ENCODE measurements around the gene AHCTF1. TPM values are rescaled to one million over a fixed set of nuclear protein-coding genes. Genes with fewer than 3 reads are reported as not detected.
"Not testable (repeated sequence)": the region's sequence is repeated elsewhere in the genome, so short reads cannot be mapped to it uniquely, and the experiment has no call there.

AHCTF1 gene
- total RNA-seq, 2 experiments from 2014 or later, result 35.8 to 36.6 TPM

DNA sequence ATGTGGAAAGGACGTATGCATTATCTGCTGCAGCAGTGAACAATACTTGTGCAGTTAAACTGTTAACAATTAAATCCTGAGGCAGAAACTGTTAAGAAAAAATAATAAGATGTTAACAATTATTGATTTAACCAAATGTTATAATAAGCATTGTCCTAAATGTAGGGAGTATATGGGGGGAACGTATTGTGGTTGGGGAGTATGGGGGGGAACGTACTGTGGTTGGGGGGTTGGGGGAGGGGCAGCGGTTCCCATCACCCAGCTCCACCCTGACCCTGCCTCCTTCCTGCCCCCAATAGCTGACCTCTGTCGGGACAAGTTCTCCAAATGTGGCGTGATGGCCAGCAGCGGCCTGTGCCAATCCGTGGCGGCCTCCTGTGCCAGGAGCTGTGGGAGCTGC lies 114.0 kb downstream of the AHCTF1 start:
- H3K36me3 Mint-ChIP-seq; DNase-seq; H3K27ac Mint-ChIP-seq; ATAC-seq (ENCODE audit: low read depth); H3K4me3 Mint-ChIP-seq; POLR2A ChIA-PET: not testable (repeated sequence)
- peaks cover 20% of the 10 kb centered on the region for H3K27me3 Mint-ChIP-seq
- peaks cover 14% of the 10 kb centered on the region for H3K4me1 Mint-ChIP-seq
- H3K9me3 Mint-ChIP-seq, result peaks cover 13% of the 10 kb centered on the region

DNA sequence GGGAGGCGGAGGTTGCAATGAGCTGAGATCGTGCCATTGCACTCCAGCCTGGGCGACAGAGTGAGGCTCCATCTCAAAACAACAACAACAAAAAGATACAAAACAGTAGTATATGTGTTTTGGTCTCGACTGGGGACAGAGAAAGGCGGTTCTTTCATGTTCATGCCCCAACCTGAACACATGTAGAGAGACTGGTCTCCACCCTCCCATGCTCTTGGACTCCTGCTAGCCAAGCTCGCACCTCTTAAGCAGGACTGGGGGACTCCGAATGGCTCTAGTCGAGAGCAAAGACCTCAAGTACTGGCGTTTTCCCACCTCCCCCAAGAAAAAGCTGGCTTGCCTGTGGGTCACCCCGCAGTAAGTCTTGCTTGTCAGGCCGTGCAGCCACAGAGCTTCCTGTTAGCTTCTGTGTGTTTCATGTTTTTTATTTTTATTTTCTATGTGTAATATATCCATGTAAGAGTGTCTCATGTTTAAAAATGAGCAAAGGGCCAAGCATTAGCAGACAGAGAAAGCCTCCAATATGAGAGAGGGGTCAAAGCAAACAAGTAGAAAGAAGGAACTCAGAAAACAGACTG lies 116.0 kb downstream of the AHCTF1 start:
- ATAC-seq (ENCODE audit: low read depth), result no peak
- Mint-ChIP-seq H3K27ac (no peak overlapping the region), H3K4me3 (no peak overlapping the region)

DNA sequence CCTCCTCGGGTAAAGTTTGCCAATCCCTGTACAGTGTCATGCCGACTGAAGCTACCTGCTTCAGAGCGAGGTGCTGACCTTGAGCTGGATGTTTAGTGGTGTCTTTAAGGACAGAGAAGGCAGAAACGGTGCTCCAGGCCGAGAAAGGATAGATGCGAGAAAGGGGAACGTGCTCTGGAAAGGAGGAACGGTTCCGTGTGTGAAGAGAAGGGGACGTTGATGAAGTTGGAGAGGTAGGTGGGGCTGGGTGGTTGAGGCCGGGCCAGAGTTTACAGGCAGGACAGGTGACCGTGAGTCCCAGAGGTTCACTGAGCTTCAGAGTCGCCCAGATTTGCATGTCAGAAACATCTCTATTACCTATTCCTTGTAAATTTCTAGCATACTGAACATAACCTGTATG lies 116.9 kb downstream of the AHCTF1 start:
- Mint-ChIP-seq H3K27ac (no peak overlapping the region), H3K27me3 (peaks cover 19% of the 10 kb centered on the region), H3K36me3 (peaks cover 2% of the 10 kb centered on the region), H3K4me3 (no peak overlapping the region), H3K9me3 (peaks cover 12% of the 10 kb centered on the region), H3K4me1 (peaks cover 2% of the 10 kb centered on the region)
- POLR2A ChIA-PET, result no interaction called here
- DNase-seq (no peak), ATAC-seq (ENCODE audit: low read depth) (no peak)

More for the DNA sequence above, 116.0 kb downstream of the AHCTF1 start:
- H3K27me3 Mint-ChIP-seq, result peaks cover 19% of the 10 kb centered on the region
- POLR2A ChIA-PET, result no interaction called here
- no peak for DNase-seq
- peaks cover 13% of the 10 kb centered on the region for H3K9me3 Mint-ChIP-seq
- H3K36me3 Mint-ChIP-seq, result peaks cover 2% of the 10 kb centered on the region
- peaks cover 4% of the 10 kb centered on the region for H3K4me1 Mint-ChIP-seq

DNA sequence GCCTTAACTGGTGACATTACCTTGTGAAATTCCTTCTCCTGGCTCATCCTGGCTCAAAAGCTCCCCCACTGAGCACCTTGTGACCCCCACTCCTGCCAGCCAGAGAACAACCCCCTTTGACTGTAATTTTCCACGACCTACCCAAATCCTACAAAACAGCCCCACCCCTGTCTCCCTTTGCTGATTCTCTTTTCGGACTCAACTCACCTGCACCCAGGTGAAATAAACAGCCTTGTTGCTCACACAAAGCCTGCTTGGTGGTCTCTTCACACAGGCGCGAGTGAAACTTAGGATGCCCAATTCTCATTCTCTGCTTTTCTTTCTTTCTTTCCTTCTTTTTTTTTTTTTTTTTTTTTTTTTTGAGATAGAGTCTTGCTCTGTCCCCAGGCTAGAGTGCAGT lies 118.4 kb downstream of the AHCTF1 start:
- Mint-ChIP-seq H3K27me3 (peaks cover 15% of the 10 kb centered on the region), H3K9me3 (peaks cover 10% of the 10 kb centered on the region)
- ATAC-seq (ENCODE audit: low read depth); H3K36me3 Mint-ChIP-seq; POLR2A ChIA-PET; H3K4me1 Mint-ChIP-seq; H3K27ac Mint-ChIP-seq; DNase-seq; H3K4me3 Mint-ChIP-seq: not testable (repeated sequence)

DNA sequence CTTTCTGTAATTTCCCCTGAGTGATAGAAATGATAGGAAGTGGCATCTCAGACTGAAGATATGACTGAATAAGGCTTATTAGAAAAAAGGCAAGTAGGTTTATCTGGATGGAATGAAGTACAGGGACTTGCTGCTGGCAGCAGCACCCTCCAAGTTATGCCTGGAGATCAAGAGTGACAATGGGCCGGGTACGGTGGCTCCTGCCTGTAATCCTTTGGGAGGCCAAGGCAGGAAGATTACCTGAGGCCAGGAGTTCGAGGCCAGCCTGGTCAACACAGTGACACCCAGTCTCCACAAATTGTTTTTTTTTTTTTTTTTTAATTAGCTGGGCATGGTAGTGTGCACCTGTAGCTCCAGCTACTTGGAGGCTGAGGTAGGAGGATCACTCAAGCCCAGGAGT lies 119.8 kb downstream of the AHCTF1 start:
- Mint-ChIP-seq H3K4me1 (peaks cover 2% of the 10 kb centered on the region), H3K36me3 (no peaks in the 10 kb centered on the region), H3K9me3 (peaks cover 2% of the 10 kb centered on the region), H3K27ac (no peak overlapping the region), H3K27me3 (peaks cover 15% of the 10 kb centered on the region), H3K4me3 (no peak overlapping the region)
- POLR2A ChIA-PET, result no interaction called here
- no peak for DNase-seq
- no peak for ATAC-seq (ENCODE audit: low read depth)

DNA sequence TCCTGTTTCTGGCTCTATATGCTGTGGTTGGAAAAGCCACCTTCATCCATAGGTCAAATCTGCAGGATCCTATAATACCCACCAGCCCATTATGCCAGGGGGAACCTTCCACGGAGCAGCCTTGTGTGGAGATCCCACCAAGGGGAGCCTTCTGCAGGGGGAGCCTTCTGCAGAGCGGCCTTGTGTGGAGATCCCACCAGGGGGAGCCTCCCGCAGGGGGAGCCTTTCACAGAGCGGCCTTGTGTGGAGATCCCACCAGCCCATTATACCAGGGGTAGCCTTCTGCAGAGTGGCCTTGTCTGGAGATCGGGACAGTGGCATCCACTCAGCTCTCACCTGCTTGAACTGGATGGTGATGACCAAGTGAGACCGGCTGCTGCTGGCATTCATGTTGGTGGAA lies 122.3 kb downstream of the AHCTF1 start:
- Mint-ChIP-seq H3K27me3 (peaks cover 3% of the 10 kb centered on the region), H3K4me1 (no peaks in the 10 kb centered on the region), H3K36me3 (no peaks in the 10 kb centered on the region), H3K9me3 (no peaks in the 10 kb centered on the region), H3K4me3 (no peak overlapping the region), H3K27ac (no peak overlapping the region)
- ATAC-seq (ENCODE audit: low read depth) (peak; percentile 26), DNase-seq (no peak)
- POLR2A ChIA-PET, result no interaction called here

DNA sequence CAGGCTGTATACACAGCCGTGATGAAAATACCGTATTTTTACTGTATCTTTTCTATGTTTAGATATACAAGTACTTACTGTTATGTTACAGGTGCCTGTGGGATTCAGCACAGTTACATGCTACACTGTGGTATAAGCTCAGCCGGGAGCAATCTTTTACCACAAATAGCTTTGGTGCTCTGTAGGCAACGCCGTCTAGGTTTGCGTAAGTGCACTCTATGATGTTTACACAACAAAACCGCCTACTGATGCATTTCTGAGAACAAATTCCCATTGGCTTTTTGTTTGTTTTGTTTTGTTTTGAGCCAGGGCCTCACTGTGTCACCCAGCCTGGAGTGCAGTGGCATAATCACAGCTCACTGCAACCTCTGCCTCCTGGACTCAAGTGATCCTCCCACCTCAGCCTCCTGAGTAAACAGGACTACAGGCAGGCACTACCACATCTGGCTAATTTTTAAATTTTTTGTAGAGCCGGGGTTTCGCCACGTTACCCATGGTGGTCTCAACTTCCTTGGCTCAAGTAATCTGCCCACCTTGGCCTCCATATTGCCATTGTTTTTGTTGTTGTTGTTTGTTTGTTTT lies 126.5 kb downstream of the AHCTF1 start:
- ATAC-seq (ENCODE audit: low read depth) (no peak), DNase-seq (no peak)
- Mint-ChIP-seq H3K4me3 (no peak overlapping the region), H3K36me3 (no peaks in the 10 kb centered on the region), H3K4me1 (no peaks in the 10 kb centered on the region), H3K27me3 (peaks cover 3% of the 10 kb centered on the region), H3K9me3 (no peaks in the 10 kb centered on the region), H3K27ac (no peak overlapping the region)
- POLR2A ChIA-PET, result no interaction called here

DNA sequence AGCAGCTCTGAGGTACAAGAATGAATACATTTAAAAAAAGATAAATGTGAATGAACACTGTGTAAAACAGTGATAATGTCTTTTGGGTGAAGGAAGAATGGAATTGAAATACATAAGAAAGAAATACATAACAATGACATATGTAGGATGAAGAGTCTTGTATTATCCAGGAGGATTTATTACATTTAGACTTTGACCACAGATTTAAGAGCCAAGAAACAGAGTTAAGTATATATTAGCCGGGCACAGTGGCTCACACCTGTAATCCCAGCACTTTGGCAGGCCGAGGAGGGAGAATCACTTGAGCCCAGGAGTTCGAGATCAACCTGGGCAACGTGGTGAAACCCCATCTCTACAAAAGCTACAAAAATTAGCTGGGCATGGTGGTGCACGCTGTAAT lies 127.9 kb downstream of the AHCTF1 start:
- no peak for ATAC-seq (ENCODE audit: low read depth)
- POLR2A ChIA-PET, result no interaction called here
- Mint-ChIP-seq H3K4me3 (no peak overlapping the region), H3K27me3 (peaks cover 3% of the 10 kb centered on the region), H3K36me3 (no peaks in the 10 kb centered on the region), H3K4me1 (no peaks in the 10 kb centered on the region), H3K27ac (no peak overlapping the region), H3K9me3 (no peaks in the 10 kb centered on the region)
- DNase-seq, result no peak

DNA sequence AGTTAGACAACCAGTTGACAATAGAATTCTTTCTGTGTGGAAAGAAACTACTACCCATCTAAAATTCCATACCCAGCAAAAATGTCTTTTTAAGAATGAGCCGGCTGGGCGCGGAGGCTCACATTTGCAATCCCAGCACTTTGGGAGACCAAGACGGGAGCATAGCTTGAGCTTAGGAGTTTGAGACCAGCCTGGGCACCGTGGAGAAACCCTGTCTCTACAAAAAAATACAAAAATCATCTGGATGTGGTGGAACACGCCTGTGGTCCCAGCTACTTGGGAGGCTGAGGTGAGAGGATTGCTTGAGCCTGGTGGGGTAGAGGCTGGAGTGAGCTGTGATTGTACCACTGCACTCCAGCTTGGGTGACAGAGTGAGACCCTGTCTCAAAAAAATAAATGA lies 128.4 kb downstream of the AHCTF1 start:
- H3K27ac Mint-ChIP-seq, result no peak overlapping the region
- POLR2A ChIA-PET, result no interaction called here

DNA sequence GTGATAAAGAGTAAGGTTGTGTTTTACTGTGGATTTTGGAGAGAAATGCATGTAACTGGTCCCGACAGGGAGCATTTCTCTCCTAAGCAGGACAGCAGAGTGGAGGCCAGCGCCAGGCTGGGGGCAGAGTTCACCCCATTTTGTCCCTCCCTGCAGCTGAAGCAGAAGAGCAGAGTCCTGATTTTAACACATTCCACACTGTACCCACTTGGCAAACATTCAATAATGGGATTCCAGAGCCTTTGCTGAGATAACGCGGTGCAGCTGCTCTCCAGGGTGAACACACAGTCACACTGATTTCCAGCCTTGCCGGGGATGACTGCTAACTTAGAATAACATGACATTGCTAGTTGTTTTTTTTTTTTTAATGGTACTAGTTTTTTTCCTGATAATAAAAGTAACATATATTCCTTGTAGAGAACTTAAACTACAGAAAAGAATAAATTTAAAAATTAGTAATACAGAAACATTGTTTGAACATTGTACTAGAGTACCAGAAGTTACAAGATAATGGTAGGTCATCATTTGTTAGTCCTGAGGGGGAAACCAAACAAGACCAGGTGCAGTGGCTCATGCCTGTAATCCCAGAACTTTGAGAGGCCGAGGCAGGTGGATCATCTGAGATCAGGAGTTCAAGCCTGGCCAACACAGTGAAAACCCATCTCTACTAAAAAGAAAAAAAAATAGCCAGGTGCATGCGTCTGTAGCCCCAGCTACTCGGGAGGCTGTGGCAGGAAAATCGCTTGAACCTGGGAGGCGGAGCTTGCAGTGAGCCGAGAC lies 130.3 kb downstream of the AHCTF1 start:
- ATAC-seq (ENCODE audit: low read depth) (no peak), DNase-seq (no peak)
- Mint-ChIP-seq H3K27ac (no peak overlapping the region), H3K4me3 (no peak overlapping the region), H3K36me3 (no peaks in the 10 kb centered on the region), H3K4me1 (no peaks in the 10 kb centered on the region), H3K27me3 (peaks cover 3% of the 10 kb centered on the region), H3K9me3 (no peaks in the 10 kb centered on the region)
- POLR2A ChIA-PET, result no interaction called here

More for the DNA sequence above, 128.4 kb downstream of the AHCTF1 start:
- Mint-ChIP-seq H3K9me3 (no peaks in the 10 kb centered on the region), H3K27me3 (peaks cover 3% of the 10 kb centered on the region), H3K36me3 (no peaks in the 10 kb centered on the region), H3K4me3 (no peak overlapping the region), H3K4me1 (no peaks in the 10 kb centered on the region)
- DNase-seq (no peak), ATAC-seq (ENCODE audit: low read depth) (no peak)

DNA sequence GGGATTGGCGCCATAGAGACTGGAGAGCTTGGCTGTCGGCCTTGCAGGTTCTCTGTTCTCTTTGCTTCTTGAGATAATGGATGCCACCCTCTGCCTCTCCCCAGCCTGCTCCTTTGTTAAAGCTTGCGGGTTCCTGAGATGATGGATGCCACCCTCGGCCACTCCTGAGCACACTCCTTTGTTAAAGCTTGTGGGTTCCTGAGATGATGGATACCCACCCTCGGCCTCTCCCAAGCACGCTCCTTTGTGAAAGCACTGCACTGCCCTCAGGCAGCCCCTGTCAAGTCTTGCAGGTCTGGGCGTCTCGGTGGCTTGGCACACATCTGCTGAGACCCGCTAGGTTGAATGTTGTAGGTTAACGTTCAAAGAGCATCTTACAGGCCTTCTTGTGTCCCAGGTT lies 131.0 kb downstream of the AHCTF1 start:
- H3K27me3 Mint-ChIP-seq, result peaks cover under 1% of the 10 kb centered on the region
- no peaks in the 10 kb centered on the region for H3K4me1 Mint-ChIP-seq

DNA sequence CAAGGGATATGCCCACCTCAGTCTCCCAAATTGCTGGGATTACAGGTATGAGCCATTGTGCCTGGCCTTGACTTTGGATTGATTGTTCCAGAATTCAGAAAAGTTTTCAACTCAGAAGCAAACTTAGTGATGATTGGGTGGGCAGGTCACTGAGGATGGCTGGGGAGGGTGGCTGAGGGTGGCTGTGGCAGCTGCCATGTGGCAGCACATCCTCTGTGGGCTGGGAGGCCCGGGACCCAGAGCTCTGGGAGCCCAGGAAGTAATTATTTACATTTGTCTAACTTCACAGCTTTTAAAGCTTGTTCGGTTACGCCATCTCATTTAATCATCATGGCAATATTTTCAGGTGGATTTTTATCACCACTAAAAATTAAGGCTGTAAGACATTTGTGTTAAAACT lies 131.4 kb downstream of the AHCTF1 start:
- H3K36me3 Mint-ChIP-seq, result no peaks in the 10 kb centered on the region
- no peak overlapping the region for H3K27ac Mint-ChIP-seq
- POLR2A ChIA-PET, result no interaction called here
- no peak for DNase-seq
- no peaks in the 10 kb centered on the region for H3K4me1 Mint-ChIP-seq
- H3K27me3 Mint-ChIP-seq, result no peaks in the 10 kb centered on the region
- no peak overlapping the region for H3K4me3 Mint-ChIP-seq
- H3K9me3 Mint-ChIP-seq, result no peaks in the 10 kb centered on the region
- no peak for ATAC-seq (ENCODE audit: low read depth)

More for the DNA sequence above, 131.0 kb downstream of the AHCTF1 start:
- ATAC-seq (ENCODE audit: low read depth) (no peak), DNase-seq (no peak)
- POLR2A ChIA-PET, result no interaction called here
- no peaks in the 10 kb centered on the region for H3K9me3 Mint-ChIP-seq
- H3K4me3 Mint-ChIP-seq, result no peak overlapping the region
- H3K36me3 Mint-ChIP-seq, result no peaks in the 10 kb centered on the region
- no peak overlapping the region for H3K27ac Mint-ChIP-seq

DNA sequence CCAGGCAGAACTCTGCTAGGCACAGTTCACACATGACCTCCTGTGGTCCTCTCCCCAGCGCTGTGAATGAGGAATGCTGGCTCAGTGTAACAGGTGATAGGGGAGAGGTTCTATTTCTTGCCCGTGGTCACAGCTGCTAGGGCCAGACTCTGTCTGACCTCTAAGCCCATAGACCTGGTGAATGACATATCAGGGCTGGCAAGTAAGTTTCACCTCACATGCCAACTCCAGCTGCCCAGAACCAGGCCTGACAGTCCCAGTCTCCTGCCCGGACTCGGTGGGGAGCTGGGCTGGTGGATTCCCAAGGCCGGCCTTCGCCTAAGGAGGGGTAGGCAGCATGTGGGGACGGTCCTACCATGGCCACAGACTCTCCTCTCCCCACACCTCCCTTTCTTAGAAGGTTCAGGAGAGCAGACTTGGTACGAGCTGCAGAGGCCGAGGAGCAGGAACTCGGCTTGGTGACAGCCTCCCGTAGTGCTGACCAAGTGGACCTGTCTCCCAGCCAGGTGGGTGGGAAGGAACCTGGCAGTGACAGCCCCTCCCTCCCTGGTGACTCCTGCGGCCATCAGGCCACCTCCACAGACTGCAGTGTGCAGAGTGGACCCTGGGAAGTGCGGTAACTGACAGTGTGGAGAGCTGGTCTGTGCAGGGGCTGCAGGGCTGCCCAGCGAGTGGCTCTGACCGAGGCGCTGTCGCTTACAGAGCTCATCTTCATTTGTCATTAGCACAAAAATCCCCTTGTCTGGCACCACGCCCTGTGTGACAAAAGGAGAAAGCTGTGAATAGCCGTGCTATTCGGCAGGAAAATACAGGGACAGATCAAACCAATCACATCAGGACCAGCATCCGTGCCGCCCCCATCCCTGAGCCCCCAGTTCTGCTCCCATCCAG lies 132.9 kb downstream of the AHCTF1 start:
- no peak overlapping the region for H3K27ac Mint-ChIP-seq
- DNase-seq (no peak), ATAC-seq (ENCODE audit: low read depth) (no peak)
- H3K4me1 Mint-ChIP-seq, result no peaks in the 10 kb centered on the region
- no peak overlapping the region for H3K4me3 Mint-ChIP-seq
- no peaks in the 10 kb centered on the region for H3K36me3 Mint-ChIP-seq
- no peaks in the 10 kb centered on the region for H3K27me3 Mint-ChIP-seq
- H3K9me3 Mint-ChIP-seq, result no peaks in the 10 kb centered on the region
- POLR2A ChIA-PET, result interaction anchor here (0.7 kb wide), 1 partner anchor 14 kb away, joined by 3 read pairs; no protein-coding TSS in a partner anchor

Measured in activated naive CD8-positive, alpha-beta T cell treated with anti-CD3 and anti-CD28 coated beads, Interleukin-2, amount 10 ng/mL, durations not matched to agents 7 days and 5 days (primary cell).